Measurements from ENCODE around the gene ARHGAP8.

- TF ChIP-seq CTCF (IDR thresholded peaks at IDR 0.05) (no peak), POLR2AphosphoS5 (IDR thresholded peaks at IDR 0.05) (no peak)
Measured at GRCh38 chr22:44891791-44892190, 139.4 kb downstream of the ARHGAP8 start.

Measured in prostate gland (tissue), 2 donors.